Left lung (tissue), 10 donors: ENCODE data around the gene FGF21. TPM values are rescaled to one million over a fixed set of nuclear protein-coding genes. Genes with fewer than 3 reads are reported as not detected.
A peak's percentile ranks its signal among the peaks of the same experiment; 100 is the strongest.

Experiments used
- ATAC-seq: fragments of 200-7000 bp; cut with Tn5 transposase; one replicate; pipeline ENCODE4 v1.9.1; 2020; ENCODE audit warnings: moderate library complexity
- DNase-seq, 4 donors: peaks; one replicate each; pipeline ENCODE4 v3.0.0-alpha.2; 2013 to 2020
- H3K27ac ChIP-seq, 2 donors: fragments of 200-600 bp; sonication (generic) in 1 of 2; one replicate each; pipeline versions ENCODE4 v1.5.0 to v1.8.0; 2020 to 2021
- H3K27me3 ChIP-seq, 2 donors: fragments of 200-600 bp; sonication (generic) in 1 of 2; one replicate each; pipeline versions ENCODE4 v1.5.0 to v1.8.0; 2020 to 2021
- H3K36me3 ChIP-seq, 2 donors: fragments of 200-600 bp; sonication (generic) in 1 of 2; one replicate each; pipeline versions ENCODE4 v1.5.0 to v1.8.0; 2020 to 2021
- H3K4me1 ChIP-seq, 2 donors: fragments of 200-600 bp; one replicate each; pipeline ENCODE4 v1.8.0; 2021
- H3K4me3 ChIP-seq, 2 donors: fragments of 200-600 bp; sonication (generic) in 1 of 2; one replicate each; pipeline versions ENCODE4 v1.5.0 to v1.8.0; 2020 to 2021; ENCODE audit warnings: mild to moderate bottlenecking in 1 of 2
- H3K9me3 ChIP-seq, 2 donors: fragments of 200-600 bp; sonication (generic) in 1 of 2; one replicate each; pipeline versions ENCODE4 v1.5.0 to v1.8.0; 2020 to 2021
- intact Hi-C, 2 donors: fragments of 100-400 bp; cut with DNase I; formaldehyde crosslinking; loops; one replicate each; pipeline versions ENCODE4 v1.11.2 to v1.14.2; 2022
- polyA plus RNA-seq, 6 donors: library from polyadenylated mRNA; unstranded; fragments of 120-200 nt; gene quantifications; one replicate each; pipeline ENCODE4 v1.2.1, GENCODE V29; 2013; ENCODE audit not compliant: insufficient read length in 6 of 6
- total RNA-seq, 2 donors: library from RNA; stranded (reverse); fragmentation: NEBNext Ultra II Directional; extraction: Animal tissue kit (Norgen Biotek cat#: 25700); gene quantifications; one replicate each; pipeline ENCODE4 v1.2.1, GENCODE V29; 2021
- TF ChIP-seq, protein P1 (sequence below), 2 donors: fragments of 200-600 bp; sonication (generic) in 1 of 2; IDR thresholded peaks; one replicate each; pipeline versions ENCODE4 v1.5.0 to v1.8.0; 2021; ENCODE audit warnings: antibody characterized with exemption in 2 of 2
- donor health status: DM: no; HTN: yes; CAD: no.
- donor health status: DM: no; HTN: no; CAD: no.

FGF21 gene
- total and polyA plus RNA-seq, 8 donors = not detected

DNA sequence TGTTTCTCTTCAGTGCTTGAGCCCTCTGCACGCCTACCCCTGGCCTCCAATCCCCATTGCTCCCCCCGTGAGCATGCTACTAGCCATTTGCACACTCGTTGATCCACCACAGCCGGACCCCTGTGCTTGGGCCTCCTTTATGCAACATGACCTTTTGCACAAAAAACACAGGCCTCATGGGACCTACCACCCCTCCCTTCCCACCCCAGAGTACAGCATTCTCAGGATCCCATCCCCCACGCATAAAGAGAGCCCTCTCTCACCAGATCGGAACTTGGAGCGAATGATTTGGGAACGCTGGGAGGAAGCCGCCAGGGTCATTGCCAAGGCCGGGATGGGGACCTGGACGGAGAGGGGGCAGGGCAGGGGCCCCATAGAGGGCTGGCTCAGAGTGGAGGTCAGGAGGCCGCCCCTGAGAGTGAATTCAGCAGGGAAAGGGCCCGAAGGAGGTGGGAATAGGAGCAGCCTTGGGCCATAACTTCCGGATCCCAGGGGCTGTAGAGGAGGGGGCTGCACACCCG is 36.6 kb upstream of the FGF21 start:
- DNase-seq = no peak
- Histone ChIP-seq H3K4me1 (peaks cover 6 to 41% of the 10 kb centered on the region in 2 donors), H3K27ac (peak overlapping the region in 1 of 2 donors; percentile 18), H3K4me3 (no peak overlapping the region), H3K9me3 (no peaks in the 10 kb centered on the region), H3K27me3 (no peaks in the 10 kb centered on the region), H3K36me3 (no peaks in the 10 kb centered on the region)
- TF ChIP-seq, protein P1, sequence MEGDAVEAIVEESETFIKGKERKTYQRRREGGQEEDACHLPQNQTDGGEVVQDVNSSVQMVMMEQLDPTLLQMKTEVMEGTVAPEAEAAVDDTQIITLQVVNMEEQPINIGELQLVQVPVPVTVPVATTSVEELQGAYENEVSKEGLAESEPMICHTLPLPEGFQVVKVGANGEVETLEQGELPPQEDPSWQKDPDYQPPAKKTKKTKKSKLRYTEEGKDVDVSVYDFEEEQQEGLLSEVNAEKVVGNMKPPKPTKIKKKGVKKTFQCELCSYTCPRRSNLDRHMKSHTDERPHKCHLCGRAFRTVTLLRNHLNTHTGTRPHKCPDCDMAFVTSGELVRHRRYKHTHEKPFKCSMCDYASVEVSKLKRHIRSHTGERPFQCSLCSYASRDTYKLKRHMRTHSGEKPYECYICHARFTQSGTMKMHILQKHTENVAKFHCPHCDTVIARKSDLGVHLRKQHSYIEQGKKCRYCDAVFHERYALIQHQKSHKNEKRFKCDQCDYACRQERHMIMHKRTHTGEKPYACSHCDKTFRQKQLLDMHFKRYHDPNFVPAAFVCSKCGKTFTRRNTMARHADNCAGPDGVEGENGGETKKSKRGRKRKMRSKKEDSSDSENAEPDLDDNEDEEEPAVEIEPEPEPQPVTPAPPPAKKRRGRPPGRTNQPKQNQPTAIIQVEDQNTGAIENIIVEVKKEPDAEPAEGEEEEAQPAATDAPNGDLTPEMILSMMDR (IDR thresholded peaks at IDR 0.05) = no peak
- intact Hi-C loops = no loop called here
- ATAC-seq = no peak

DNA sequence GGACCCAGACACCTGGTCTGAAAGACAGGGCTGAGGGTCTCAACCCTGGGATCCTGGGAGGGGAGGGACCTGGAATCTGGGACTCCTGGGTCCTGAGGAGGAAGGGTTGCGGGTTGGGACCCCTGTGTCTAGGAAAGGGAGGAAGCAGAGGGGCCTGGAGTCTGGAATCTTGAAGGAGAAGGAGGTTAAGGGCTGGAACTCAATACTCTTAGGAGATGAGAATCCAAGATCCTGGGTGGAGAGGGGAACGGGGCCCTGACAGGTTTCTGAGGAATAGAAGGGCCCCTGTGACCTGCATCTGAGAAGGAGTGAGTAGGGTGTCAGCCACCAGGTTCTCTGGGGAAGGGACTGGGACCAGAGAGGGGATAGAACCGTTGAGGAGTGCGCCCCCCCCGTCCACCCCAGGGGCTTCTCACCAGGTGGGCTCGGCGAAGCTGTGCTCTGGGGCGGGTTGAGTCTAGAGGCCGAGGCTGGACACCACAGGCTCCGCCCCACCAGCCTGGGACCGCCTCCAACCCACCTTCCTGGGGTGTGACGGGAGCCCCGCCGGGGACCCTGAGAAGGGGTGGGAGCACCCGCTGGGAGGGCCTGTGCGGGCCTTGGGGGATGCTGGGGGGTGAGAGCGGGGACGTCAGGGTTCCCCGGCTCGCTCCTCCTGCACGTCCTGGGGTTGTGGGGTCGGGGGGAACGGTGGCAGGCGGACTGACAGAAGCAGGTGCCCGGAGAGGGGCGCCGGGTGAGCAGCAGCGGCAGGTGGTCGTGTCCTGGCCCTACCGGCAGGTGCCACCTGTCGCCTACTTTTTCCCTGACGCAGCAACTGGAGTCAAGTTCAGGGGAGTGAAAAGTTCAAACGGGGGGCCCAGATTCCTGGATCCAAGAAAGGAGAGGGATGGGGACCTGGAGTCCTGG is 35.8 kb upstream of the FGF21 start, which contains the start of gene MAMSTR:
MAMSTR (minus strand) TSS at position 463 of the 909 bp plus-strand sequence. CDS start 694 bp downstream, outside the sequence.
- TF ChIP-seq, protein P1 (IDR thresholded peaks at IDR 0.05) = no peak
- ATAC-seq = no peak
- H3K9me3 ChIP-seq = no peaks in the 10 kb centered on the region
- peak within 1 kb of the TSS in 1 of 2 donors; percentile 75 for H3K27ac ChIP-seq
- H3K36me3 ChIP-seq = no peaks in the 10 kb centered on the region
- H3K4me1 ChIP-seq = peaks cover 9 to 45% of the 10 kb centered on the region in 2 donors
- intact Hi-C loops = no loop called here
- H3K27me3 ChIP-seq = no peaks in the 10 kb centered on the region
- peak within 1 kb of the TSS in 1 of 2 donors; percentile 41 for H3K4me3 ChIP-seq
- peak in 1 of 4 donors; percentile 82 for DNase-seq

GRCh38 chr19:48720251-48720612 is 35.1 kb upstream of the FGF21 start:
- H3K4me1 ChIP-seq = peaks cover 7 to 43% of the 10 kb centered on the region in 2 donors
- ATAC-seq = no peak
- TF ChIP-seq, protein P1 (IDR thresholded peaks at IDR 0.05) = no peak
- no peaks in the 10 kb centered on the region for H3K36me3 ChIP-seq
- DNase-seq = no peak
- H3K27me3 ChIP-seq = no peaks in the 10 kb centered on the region
- intact Hi-C loops = no loop called here
- H3K27ac ChIP-seq = peak overlapping the region in 1 of 2 donors; percentile 75
- no peak overlapping the region for H3K4me3 ChIP-seq
- peaks cover 0 to 6% of the 10 kb centered on the region in 2 donors for H3K9me3 ChIP-seq

- Histone ChIP-seq H3K9me3 (peaks cover 0 to 10% of the 10 kb centered on the region in 2 donors), H3K4me1 (peaks cover 7 to 44% of the 10 kb centered on the region in 2 donors), H3K27ac (peak overlapping the region; percentile 75), H3K36me3 (no peaks in the 10 kb centered on the region), H3K27me3 (no peaks in the 10 kb centered on the region), H3K4me3 (peak overlapping the region; percentile 41)
- TF ChIP-seq, protein P1 (IDR thresholded peaks at IDR 0.05) = no peak
- intact Hi-C loops = no loop called here
- ATAC-seq (peak; percentile 94), DNase-seq (peak; percentile 93 to 99 (median 99))
Measured at GRCh38 chr19:48720613-48721296, 34.6 kb upstream of the FGF21 start.
